GM10847 (cell line): ENCODE data around the gene SBK3.

Experiments used
- POLR2A ChIP-seq: IDR thresholded peaks from 2 replicates; pipeline ENCODE4 v1.6.1; 2011; ENCODE audit not compliant: insufficient read length; ENCODE audit errors: extremely low read depth

SBK3 gene

DNA sequence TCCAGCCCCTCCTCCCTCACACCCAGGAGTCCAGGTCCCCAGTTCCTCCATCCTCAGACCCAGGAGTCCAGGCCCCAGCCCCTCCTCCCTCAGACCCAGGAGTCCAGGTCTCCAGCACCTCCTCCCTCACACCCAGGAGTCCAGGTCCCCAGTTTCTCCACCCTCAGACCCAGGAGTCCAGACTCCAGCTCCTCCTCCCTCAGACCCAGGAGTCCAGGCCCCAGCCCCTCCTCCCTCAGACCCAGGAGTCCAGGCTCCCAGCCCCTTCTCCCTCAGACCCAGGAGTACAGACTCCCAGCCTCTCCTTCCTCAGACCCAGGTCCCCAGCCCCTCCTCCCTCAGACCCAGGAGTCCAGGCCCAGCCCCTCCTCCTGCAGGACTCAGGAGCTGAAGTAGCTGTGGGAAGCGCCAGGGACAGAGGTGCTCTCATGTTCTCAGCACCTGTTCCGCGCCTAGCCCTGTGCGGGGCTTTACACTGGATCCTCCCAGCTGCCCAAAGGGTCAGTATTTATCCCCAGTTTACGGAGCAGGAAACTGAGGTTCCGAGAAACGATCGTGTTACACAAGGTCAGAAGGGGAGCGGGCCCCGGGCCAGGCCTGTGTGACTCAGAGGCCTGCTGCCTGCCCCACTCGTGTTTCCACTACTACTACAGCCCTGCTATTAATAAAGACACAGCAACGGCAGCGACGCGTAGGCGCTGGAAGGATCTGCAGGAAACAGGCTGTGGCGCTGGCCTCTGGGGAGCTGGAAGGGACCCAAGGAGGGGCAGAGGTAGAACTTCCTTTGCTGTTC, 1.7 kb upstream of the SBK3 start:
- no peak for TF ChIP-seq POLR2A

- TF ChIP-seq POLR2A = no peak
Observed at GRCh38 chr19:55546011-55546410, 668 bp upstream of the SBK3 start.

- no peak for TF ChIP-seq POLR2A
Observed at GRCh38 chr19:55544776-55545439, 435 bp downstream of the SBK3 start.

DNA sequence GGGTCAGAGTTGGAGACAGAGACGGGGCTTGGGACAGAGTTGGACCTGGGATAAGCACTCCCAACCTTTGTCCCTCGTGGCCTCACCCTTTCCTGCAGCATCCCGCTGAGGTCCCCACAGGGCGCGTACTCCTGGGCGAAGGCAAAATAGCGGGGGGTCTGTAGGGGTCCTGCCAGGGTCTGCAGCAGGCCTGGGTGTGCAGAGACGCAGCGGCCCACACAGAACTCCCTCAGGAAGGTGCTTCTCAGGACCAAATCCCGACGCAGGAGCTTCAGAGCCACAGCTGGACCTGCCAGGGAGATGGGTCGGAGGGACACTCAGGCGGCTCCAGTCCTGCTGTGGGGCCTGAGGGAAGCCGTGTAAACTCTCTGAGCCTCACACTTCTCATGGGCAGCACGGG, 1.3 kb downstream of the SBK3 start:
- no peak for TF ChIP-seq POLR2A

DNA sequence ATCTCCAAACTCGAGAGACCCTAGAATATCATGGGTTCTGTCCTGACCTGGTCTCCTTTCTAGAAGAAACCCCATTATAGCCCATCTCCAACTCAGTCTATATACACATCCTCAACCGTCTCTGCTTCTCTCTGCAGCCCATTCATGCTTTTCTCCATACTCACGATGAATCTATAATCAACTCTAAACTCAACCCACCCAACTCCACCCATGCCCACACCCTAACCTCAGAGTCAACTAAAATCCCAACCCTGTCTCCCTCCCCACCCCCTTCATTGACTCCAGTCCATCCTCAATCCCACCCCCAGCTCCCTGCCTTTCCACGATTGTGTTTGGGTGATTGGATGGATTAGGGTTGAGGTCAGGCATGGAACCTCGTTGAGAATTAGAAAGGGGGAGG, 1.8 kb downstream of the SBK3 start:
- no peak for TF ChIP-seq POLR2A

GRCh38 chr19:55542292-55542855, 3.0 kb downstream of the SBK3 start:
- no peak for TF ChIP-seq POLR2A

DNA sequence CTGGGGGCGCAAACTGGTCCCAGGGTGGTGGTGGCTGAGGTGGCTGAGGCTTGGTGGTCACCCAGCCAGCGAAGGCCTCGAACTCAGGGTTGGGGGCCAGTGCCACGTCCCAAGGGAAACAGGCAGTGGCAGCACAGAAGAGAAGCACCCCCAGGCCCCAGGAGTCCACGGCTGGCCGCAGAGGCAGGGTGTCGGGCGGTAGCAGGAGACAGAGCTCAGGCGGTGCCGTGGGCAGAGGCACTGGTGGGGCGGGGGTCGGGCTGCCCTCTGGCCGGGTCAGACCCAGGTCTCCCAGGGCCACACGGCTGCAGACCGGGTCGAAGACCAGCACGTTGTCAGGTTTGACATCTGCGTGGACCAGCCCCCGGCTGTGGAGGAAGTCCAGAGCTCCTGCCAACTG, 4.3 kb downstream of the SBK3 start:
- TF ChIP-seq POLR2A = no peak

- TF ChIP-seq POLR2A = no peak
Observed at GRCh38 chr19:55540619-55541018, 4.7 kb downstream of the SBK3 start.

- TF ChIP-seq POLR2A = no peak
Observed at GRCh38 chr19:55539090-55539984, 6.0 kb downstream of the SBK3 start.

- TF ChIP-seq POLR2A = no peak
Observed at GRCh38 chr19:55538132-55538531, 7.2 kb downstream of the SBK3 start.

- TF ChIP-seq POLR2A = no peak
Observed at GRCh38 chr19:55537741-55538111, 7.6 kb downstream of the SBK3 start.

DNA sequence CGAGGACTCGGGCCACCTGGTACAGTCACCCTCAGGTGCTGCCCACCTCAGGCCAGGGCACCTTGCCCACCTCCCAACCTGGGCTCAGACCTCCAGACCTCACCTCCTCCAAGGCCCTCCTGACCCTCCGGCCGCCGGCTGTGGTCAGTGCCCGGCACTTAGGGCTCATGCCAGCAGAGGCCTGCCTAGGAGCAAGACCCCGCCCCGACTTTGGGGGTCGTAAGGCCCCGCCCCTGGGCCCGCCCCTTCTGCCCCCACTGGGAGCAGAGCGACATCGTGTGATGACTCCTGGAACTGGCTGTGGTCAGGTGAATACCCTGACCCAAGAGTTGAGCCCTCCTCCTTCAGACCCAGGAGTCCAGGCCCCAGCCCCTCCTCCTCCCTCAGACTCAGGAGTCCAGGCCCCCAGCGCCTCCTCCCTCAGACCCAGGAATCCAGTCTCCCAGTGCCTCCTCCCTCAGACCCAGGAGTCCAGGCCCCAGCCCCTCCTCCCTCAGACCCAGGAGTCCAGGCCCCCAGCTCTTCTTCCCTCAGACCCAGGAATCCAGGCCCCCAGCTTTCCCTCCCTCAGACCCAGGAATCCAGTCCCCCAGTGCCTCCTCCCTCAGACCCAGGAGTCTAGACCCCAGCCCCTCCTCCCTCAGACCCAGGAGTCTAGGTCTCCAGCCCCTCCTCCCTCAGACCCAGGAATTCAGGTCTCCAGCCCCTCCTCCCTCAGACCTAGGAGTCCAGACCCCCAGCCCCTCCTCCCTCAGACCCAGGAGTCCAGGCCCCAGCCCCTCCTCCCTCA, 8.2 kb downstream of the SBK3 start, which contains the start of gene SBK2:
SBK2 (minus strand) TSS at position 183 of the 790 bp plus-strand sequence. CDS start 839 bp downstream, outside the sequence.
- no peak for TF ChIP-seq POLR2A

DNA sequence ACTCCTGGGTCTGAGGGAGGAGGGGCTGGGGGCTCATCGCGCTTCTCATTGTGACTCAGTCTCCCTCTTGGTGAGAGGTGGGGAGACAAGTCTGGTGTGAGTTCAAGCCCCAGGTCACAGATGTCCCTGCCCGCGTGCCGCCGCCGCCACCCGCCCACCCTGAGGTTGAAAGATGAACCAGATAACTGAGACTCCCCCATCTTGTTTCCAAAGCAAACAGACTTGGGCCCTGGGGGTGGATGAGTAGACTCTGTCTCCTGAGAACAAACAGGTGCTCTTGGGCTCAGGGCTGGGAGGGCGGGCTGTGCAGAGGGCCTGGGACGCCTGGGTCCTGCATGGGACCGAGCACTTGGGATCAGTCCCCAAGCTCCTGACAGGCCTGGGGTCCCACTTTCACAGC, 9.0 kb downstream of the SBK3 start:
- no peak for TF ChIP-seq POLR2A

DNA sequence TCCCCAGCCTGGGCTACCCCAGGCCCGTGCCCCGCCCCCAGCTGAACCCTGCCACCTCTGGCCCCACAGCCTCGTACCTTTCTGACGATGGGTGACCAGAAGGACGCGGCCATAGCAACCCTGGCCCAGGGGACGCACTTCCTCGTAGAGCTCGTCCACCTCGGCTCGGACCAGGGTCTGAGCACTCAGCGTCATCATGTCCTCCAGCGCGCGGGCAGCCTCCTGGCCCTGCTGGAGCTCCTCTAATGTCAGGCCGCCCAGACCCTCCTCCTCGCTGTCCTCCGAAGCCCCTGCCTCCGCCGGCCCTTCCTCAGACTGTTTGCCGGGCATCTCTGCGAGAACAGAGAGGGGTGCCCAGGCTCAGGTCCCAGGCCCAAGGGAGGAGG, 9.4 kb downstream of the SBK3 start:
- no peak for TF ChIP-seq POLR2A
